Measurements from ENCODE around the gene TRIM71. TPM values are rescaled to one million over a fixed set of nuclear protein-coding genes. Genes with fewer than 3 reads are reported as not detected.

The TRIM71 gene
- total RNA-seq, 1 donor from 2014 or later, result 117 TPM

DNA sequence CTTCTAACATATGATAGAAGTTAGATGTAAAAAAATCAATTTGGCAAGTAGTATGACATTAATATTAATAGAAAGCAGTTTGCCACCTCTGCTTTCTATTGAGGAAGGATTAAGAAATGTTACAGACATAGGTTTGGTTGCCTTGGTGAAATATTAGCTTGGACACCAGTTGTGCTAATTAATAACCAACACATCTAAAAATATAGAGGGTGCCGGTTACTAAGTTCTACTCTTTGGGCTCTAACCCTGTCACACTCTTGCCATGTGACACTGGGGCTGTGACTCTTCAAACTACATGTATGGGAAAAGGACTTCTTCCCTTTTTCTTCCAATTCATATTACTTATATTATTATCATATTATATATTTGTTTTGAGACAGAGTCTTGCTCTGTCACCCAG is 64.4 kb downstream of the TRIM71 start:
- peaks cover 4% of the 10 kb centered on the region for H3K36me3 Mint-ChIP-seq (ENCODE audit: unreplicated experiment)
- TF ChIP-seq CTCF (IDR thresholded peaks at IDR 0.05; ENCODE audit: partially characterized antibody, unreplicated experiment), result no peak

GRCh38 chr3:32882603-32883025 is 64.8 kb downstream of the TRIM71 start:
- Mint-ChIP-seq H3K4me1 (ENCODE audit: low read depth, unreplicated experiment) (peaks cover 37% of the 10 kb centered on the region), H3K9me3 (ENCODE audit: unreplicated experiment) (peaks cover 16% of the 10 kb centered on the region), H3K4me3 (ENCODE audit: unreplicated experiment) (no peak overlapping the region), H3K27me3 (ENCODE audit: unreplicated experiment) (peaks cover 12% of the 10 kb centered on the region), H3K36me3 (ENCODE audit: unreplicated experiment) (peaks cover 4% of the 10 kb centered on the region), H3K27ac (ENCODE audit: unreplicated experiment) (peak overlapping the region; percentile 0)
- DNase-seq, result no peak
- no peak for TF ChIP-seq CTCF (IDR thresholded peaks at IDR 0.05; ENCODE audit: partially characterized antibody, unreplicated experiment)

More for the DNA sequence above, 64.4 kb downstream of the TRIM71 start:
- peaks cover 14% of the 10 kb centered on the region for H3K27me3 Mint-ChIP-seq (ENCODE audit: unreplicated experiment)
- DNase-seq, result no peak
- no peak overlapping the region for H3K4me3 Mint-ChIP-seq (ENCODE audit: unreplicated experiment)
- peaks cover 37% of the 10 kb centered on the region for H3K4me1 Mint-ChIP-seq (ENCODE audit: low read depth, unreplicated experiment)
- peaks cover 16% of the 10 kb centered on the region for H3K9me3 Mint-ChIP-seq (ENCODE audit: unreplicated experiment)
- no peak overlapping the region for H3K27ac Mint-ChIP-seq (ENCODE audit: unreplicated experiment)

DNA sequence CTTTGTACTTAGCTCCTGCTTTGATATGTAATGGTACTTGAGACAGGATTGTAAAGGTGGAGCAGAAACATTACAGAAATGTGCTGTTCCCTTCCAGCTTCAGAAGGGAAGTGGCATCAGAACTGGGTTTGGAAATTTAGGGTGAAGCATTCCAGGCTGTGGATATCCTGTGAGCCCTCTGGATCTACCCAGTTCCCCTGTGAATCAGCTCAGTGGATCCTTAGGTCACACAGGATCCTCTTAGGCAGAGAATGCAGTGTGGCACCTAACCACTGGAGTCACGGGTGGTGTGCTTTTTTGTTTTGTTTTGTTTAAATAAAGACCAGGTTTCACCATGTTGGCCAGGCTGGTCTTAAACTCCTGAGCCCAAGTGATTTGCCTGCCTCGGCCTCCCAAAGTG is 66.0 kb downstream of the TRIM71 start:
- Mint-ChIP-seq H3K27me3 (ENCODE audit: unreplicated experiment) (peaks cover 12% of the 10 kb centered on the region), H3K36me3 (ENCODE audit: unreplicated experiment) (peaks cover 4% of the 10 kb centered on the region), H3K9me3 (ENCODE audit: unreplicated experiment) (peaks cover 16% of the 10 kb centered on the region), H3K27ac (ENCODE audit: unreplicated experiment) (no peak overlapping the region), H3K4me1 (ENCODE audit: low read depth, unreplicated experiment) (peaks cover 37% of the 10 kb centered on the region), H3K4me3 (ENCODE audit: unreplicated experiment) (no peak overlapping the region)
- TF ChIP-seq CTCF (IDR thresholded peaks at IDR 0.05; ENCODE audit: partially characterized antibody, unreplicated experiment), result no peak
- DNase-seq, result no peak

DNA sequence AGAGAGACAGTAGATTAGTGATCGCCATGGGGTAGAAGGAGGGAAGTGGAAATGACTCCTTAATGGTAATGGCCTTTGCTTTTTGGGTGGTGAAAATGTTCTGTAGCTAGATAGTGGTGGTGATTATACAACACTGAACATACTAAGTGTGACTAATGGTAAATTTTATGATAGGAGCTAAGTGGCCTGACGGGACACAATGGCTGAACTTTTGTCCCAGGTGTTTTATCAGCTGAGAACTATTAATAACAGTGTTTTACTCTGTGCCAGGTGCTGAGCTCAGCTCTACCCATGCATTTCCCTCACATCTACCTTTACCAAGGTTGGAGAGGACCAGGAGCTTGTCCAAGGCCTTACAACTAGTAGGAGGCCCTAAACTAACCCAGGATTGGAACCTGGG is 66.8 kb downstream of the TRIM71 start:
- H3K36me3 Mint-ChIP-seq (ENCODE audit: unreplicated experiment), result peaks cover 4% of the 10 kb centered on the region
- H3K27me3 Mint-ChIP-seq (ENCODE audit: unreplicated experiment), result peaks cover 10% of the 10 kb centered on the region
- no peak for TF ChIP-seq CTCF (IDR thresholded peaks at IDR 0.05; ENCODE audit: partially characterized antibody, unreplicated experiment)
- peaks cover 37% of the 10 kb centered on the region for H3K4me1 Mint-ChIP-seq (ENCODE audit: low read depth, unreplicated experiment)
- H3K4me3 Mint-ChIP-seq (ENCODE audit: unreplicated experiment), result no peak overlapping the region
- DNase-seq, result no peak
- peaks cover 16% of the 10 kb centered on the region for H3K9me3 Mint-ChIP-seq (ENCODE audit: unreplicated experiment)
- H3K27ac Mint-ChIP-seq (ENCODE audit: unreplicated experiment), result no peak overlapping the region

- H3K36me3 Mint-ChIP-seq (ENCODE audit: unreplicated experiment), result peaks cover 4% of the 10 kb centered on the region
- TF ChIP-seq CTCF (IDR thresholded peaks at IDR 0.05; ENCODE audit: partially characterized antibody, unreplicated experiment), result no peak
- H3K27ac Mint-ChIP-seq (ENCODE audit: unreplicated experiment), result peak overlapping the region; percentile 26
- peaks cover 15% of the 10 kb centered on the region for H3K27me3 Mint-ChIP-seq (ENCODE audit: unreplicated experiment)
- peaks cover 37% of the 10 kb centered on the region for H3K4me1 Mint-ChIP-seq (ENCODE audit: low read depth, unreplicated experiment)
- peaks cover 19% of the 10 kb centered on the region for H3K9me3 Mint-ChIP-seq (ENCODE audit: unreplicated experiment)
- no peak overlapping the region for H3K4me3 Mint-ChIP-seq (ENCODE audit: unreplicated experiment)
- DNase-seq, result no peak
These were observed 67.6 kb downstream of the TRIM71 start for GRCh38 chr3:32885283-32885901.
